Stomach (tissue), 4 donors: ENCODE results near the gene FBXL7.

Experiments
- CTCF ChIP-seq, 7 experiments: fragments of 450-650 bp in 4 of 7; fragments of 200-600 bp in 3 of 7; sonication (generic) in 3 of 7; IDR thresholded peaks; one replicate each; pipeline ENCODE4 v1.5.1; 2016 to 2019; ENCODE audit warnings: antibody characterized with exemption in 7 of 7, control low read depth in 2 of 7, mild to moderate bottlenecking in 1 of 7
- POLR2A ChIP-seq, 4 donors: fragments of 450-650 bp; IDR thresholded peaks; one replicate each; pipeline ENCODE4 v1.6.1; 2016; ENCODE audit warnings: antibody characterized with exemption in 4 of 4, control low read depth in 2 of 4, mild to moderate bottlenecking in 1 of 4, moderate library complexity in 1 of 4

DNA sequence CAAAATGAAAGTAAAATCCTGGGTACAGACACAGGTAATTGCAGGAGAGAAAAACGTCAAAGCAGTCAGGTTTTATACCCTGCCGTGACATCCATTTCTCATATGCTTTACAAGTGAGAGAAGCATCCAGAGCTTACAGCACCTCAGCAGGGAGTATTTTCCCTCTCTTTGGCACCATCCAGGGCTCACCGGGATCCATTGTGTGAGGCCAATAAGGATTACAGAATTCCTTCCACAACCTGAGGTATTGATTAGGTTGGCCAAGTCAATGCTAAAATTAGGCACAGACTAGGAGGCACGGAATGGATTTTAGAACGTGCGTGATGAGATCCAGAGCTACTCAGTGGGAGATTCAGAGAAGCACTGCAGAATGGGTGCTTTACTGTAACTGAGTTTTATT is 296.6 kb downstream of the FBXL7 start:
- no peak for TF ChIP-seq CTCF (IDR thresholded peaks at IDR 0.05)
- TF ChIP-seq POLR2A (IDR thresholded peaks at IDR 0.05) = no peak
